ENCODE results near the gene A2ML1.
"Not testable (repeated sequence)": the region's sequence is repeated elsewhere in the genome, so short reads cannot be mapped to it uniquely, and the experiment has no call there.

Gene A2ML1

GRCh38 chr12:8860165-8860961, 37.9 kb downstream of the A2ML1 start:
- DNase-seq, result no peak

DNA sequence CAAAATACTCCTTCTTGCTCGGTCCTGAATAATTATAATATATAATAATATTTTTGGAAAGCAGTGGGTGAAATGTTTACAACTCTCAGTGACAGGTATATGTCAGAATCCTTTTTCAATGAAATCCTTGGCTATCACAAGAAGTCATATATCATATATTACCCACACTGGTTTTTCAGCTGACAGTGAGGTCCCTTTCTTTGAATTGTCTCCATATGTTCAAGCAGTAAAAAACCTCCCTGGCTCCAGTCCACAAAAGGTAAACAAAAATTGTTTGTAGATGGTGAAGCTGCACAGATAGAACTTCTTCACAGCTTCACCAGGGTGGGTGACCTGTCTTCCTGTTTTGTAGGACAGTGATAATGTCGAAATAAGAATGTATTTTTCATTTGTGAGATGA, 44.0 kb downstream of the A2ML1 start:
- no peak for DNase-seq

- no peak for DNase-seq
These were observed 44.6 kb downstream of the A2ML1 start for GRCh38 chr12:8867009-8867408.

DNA sequence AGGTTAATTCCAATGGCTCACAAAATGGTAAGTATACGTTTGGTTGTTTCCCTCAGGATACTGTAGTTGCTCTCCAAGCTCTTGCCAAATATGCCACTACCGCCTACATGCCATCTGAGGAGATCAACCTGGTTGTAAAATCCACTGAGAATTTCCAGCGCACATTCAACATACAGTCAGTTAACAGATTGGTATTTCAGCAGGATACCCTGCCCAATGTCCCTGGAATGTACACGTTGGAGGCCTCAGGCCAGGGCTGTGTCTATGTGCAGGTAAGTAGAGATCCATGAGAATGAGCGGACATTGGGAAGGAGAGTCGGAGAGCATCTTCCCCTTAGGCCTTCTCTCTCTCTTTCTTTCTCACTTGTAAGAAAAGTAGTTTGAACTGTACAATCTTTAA, 45.4 kb downstream of the A2ML1 start:
- DNase-seq, result no peak

DNA sequence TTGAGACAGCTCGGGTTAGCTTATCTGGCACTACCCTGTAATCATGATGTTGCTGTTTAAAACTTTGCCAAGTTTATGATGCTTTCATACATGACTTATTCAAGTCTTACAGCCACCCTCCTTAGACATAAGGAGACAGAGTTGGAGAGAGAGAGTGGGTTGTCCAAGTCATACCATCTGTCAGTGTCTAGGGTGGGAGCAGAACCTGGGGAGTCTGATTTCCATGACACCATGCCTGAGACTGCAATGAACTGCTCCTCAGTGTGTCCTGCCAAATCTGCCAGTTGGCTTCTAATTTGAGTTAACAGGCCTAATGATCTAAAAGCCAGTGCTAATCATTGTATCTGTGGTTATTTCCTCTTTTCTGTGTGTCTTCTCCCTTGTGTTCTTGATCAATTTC, 48.2 kb downstream of the A2ML1 start:
- no peak for DNase-seq

DNA sequence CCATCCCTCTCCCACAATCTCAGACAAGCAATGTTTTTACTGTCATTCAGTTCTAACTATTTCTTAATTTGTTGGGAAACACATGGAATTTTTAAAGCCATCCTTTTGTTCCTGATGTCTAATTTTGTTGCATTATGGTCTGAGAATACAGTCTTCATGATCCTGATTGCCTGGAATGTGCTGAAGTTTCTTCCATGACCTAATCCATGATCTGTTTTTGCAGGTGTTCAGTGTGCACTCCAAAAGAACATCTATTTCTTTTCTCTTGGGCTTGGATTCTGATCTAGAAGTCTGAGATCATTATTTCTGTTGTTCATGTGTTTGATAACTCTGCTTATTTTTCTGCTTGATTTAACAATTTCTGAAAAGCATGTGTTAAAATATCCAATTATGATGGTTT, 48.6 kb downstream of the A2ML1 start:
- DNase-seq, result no peak

DNA sequence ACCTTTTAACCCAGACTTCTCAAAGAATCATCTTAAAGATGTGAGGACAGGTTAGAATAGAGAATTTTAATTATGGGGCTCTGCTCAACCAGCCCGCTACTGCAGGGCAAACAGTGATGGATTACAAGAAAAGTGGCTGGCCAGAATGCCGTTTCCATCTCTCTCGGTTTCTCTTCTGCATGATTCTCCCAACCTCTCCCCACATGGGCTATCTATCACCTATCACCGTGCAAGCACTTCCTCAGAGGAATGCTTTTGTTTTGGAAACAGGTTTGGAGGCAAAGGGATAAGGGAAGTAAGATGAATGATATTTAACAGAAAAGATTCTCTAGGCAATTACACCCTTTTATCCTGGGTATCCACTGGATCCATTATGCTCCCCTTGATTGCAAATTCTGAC, 54.5 kb downstream of the A2ML1 start:
- DNase-seq, result no peak

GRCh38 chr12:8886502-8887284, 64.3 kb downstream of the A2ML1 start:
- DNase-seq, result no peak

DNA sequence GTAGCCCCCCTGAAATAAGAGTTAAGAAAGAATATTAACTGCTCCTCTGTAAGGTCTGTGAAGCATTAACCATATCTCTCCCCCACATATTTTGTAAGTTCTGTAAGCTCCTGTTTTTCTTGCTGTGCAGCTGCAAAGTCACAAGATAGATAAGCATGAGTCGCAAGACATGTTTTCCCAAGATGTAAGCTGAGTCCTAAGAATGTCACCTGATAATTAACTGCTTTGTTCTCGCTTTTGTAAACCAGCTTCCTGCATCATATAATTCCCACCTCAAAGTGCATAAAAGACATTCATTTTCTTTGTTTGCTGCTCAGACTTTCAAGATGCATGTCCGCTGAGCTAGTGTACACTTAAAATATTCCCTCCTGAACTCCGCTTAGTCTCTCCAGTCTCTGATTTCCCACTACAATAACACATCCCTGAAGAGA, 64.9 kb downstream of the A2ML1 start:
- no peak for DNase-seq

DNA sequence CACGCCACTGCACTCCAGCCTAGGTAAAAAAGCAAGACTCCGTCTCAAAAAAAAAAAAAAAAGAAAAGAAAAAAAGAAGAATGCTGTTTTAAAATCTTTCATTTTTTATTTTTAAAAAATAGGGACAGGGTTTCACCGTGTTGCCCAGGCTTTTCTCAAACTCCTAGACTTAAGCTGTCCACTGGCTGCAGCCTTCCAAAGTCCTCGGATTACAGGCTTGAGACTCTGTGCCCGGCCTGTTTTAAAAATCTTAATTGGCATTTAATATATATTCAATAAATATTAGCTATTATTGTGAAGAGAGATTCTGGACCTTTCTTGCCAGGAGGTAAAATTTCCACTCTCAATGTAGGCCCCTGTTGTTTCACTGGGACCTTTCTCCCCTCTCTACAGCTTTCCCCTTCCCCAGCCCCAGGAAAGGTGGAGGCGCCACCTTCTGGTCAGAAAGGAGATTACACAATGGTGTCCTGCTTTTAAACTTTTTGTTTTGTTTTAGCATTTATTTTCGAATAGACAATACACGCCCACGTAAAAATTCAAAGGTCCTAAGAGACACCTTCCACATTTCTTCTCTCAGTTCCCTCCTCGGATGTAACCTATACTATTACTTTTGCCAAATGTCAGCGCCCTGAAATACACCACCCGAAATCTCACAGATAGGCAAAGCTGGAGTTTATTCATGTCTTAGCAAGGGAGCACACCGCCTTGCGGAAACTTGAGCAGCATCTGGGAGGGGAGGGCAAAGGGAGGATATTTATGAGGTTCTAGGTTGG, 68.1 kb downstream of the A2ML1 start:
- peak; percentile 24 for DNase-seq

- no peak for DNase-seq
These were observed 69.6 kb downstream of the A2ML1 start for GRCh38 chr12:8891976-8892375.

- DNase-seq, result no peak
These were observed 72.0 kb downstream of the A2ML1 start for GRCh38 chr12:8894378-8894777.

DNA sequence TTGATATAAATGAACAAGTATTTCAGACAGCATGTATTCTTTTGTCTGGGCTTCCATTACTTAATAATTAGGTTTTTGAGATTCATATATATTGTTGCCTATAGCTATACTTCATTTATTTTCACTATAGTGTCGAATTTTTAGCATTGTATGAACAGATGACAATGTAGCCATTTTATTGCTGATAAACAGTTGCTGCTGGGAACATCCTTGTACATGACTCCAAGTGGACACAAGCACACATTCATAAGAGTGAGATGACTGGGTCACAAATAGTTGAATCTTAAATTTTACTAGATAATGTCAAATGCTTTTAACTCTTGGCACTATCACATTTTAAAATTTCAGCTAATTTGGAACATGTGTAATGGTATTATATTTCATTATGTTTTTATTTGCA, 72.6 kb downstream of the A2ML1 start:
- no peak for DNase-seq

- no peak for DNase-seq
These were observed 74.7 kb downstream of the A2ML1 start for GRCh38 chr12:8897081-8897480.

DNA sequence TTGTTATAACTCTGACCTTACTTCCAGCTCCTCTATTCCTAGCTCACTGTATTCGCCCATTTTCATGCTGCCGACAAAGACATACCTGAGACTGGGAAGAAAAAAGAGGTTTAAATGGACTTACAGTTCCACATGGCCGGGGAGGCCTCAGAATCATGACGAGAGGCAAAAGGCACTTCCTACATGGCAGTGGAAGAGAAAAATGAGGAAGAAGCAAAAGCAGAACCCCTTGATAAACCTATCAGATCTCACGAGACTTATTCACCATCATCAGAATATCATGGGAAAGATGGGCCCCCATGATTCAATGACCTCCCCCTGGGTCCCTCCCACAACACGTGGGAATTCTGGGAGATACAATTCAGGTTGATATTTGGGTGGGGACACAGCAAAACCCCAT, 77.4 kb downstream of the A2ML1 start:
- no peak for DNase-seq

GRCh38 chr12:8902703-8903102, 80.3 kb downstream of the A2ML1 start:
- DNase-seq, result not testable (repeated sequence)

DNA sequence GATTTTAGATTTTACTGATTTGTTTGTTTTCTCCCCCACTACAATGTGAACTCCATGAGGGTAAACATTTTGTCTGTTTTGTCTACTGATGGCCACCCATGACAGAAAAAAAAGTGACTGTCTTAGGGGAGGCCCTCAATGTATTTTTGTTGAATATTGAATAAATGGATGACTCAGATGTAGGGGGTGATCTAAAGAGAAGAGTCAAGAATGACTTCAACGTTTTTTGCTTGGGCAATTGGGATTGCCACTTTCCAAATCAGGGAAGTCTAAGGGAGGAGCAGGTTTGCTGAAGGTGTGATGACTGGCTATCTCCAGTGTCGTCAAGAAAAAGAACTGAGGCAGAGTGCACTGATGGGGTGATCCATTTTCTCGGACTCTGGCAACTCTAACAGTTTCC, 81.2 kb downstream of the A2ML1 start:
- no peak for DNase-seq

DNA sequence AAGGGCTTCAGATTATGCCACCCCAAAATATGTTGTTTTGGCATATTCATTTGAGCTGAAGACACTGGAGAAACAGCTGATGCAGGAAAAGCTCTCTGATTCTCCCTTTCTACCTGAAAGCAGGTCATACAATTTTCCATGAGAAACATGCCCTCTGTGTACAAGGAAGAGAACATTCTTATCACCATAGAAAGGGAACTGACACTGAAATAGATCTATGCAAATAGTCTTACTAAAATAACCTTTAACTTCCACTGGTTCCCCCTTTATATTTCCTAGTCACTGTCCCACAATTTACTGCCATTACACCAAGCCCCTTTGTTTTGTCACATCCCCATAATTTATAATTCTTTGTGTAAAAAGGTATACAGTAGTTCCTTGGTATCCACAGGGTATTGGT, 82.2 kb downstream of the A2ML1 start:
- DNase-seq, result no peak

DNA sequence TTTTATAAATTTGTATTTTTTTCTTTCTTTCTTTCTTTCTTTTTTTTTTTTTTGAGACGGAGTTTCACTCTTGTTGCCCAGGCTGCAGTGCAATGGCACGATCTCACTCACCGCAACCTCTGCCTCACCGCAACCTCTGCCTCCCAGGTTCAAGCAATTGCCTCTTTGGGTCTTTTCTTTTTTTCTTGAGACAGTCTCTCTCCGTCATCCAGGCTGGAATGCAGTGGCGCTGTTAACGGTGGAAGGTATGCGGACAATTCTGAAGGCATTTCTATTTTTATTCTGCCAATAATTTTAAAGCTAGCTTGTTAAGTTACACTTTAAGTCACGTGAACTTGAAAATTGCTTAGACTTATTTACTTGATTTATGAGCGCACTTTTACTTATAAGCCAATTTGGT, 83.1 kb downstream of the A2ML1 start:
- no peak for DNase-seq

- DNase-seq, result no peak
These were observed 84.1 kb downstream of the A2ML1 start for GRCh38 chr12:8906266-8907180.

DNA sequence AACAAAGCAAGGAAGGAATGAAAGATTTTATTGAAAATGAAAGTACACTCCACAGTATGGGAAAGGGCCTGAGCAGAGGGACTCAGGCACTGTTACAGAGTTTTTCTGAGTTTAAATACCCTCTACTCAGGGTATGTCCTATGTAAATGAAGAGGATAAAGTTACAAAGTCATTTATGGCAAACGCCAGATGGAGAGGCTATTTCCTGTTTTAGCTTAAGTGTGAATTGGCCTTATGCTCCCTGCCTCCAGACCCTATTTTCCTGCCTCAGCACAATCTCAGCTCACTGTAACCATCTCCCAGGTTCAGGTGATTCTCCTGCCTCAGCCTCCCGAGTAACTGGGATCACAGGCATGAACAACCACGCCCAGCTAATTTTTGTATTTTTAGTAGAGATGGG, 85.1 kb downstream of the A2ML1 start:
- no peak for DNase-seq

DNA sequence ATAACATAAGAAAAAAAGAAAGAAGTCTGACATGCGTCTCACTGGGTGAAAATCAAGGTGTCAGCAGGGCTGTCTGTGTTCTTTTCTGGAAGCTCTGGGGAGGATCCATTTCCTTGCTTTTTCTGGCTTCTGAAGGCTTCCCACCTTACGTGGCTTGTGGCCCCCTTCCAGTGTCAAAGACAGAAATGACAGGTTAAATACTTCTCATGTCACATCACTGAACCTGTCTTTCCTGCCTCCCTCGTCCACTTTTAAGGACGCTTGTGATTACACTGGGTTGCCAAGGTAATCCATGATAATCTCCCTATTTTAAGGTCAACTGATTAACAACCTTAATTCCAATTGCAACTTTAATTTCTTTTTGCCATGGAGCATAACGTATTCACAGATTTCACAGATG, 87.3 kb downstream of the A2ML1 start:
- no peak for DNase-seq
